Thyroid gland (tissue), 4 donors: ENCODE results near the gene KLF3.

ENCODE experiments used
- POLR2A ChIP-seq, 2 donors: fragments of 450-650 bp; IDR thresholded peaks; one replicate each; pipeline ENCODE4 v1.6.1; 2017; ENCODE audit warnings: antibody characterized with exemption in 2 of 2, mild to moderate bottlenecking in 2 of 2, moderate library complexity in 1 of 2
- TF ChIP-seq, protein P1 (sequence below), 6 experiments: fragments of 200-600 bp in 3 of 6; fragments of 450-650 bp in 3 of 6; sonication (generic) in 3 of 6; IDR thresholded peaks; one replicate each; pipeline ENCODE4 v1.5.1; 2016 to 2019; ENCODE audit warnings: antibody characterized with exemption in 6 of 6, mild to moderate bottlenecking in 2 of 6, inconsistent platforms in 1 of 6, moderate library complexity in 1 of 6

DNA sequence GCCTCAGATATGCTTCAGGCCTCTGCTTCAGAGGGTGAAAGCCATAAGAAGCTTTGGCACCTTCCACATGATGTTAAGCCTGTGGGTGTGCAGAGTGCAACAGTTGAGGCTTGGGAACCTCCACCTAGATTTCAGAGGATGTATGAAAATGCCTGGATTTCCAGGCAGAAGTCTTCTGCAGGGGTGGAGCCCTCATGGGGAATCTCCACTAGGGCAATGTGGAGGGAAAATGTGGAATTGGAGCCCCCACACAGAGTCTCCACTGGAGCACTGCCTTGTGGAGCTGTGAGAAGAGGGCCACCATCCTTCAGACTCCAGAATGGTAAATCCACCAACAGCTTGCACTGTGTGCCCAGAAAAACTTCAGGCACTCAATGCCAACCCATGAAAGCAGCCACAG is 83.6 kb downstream of the KLF3 start:
- TF ChIP-seq, protein P1, sequence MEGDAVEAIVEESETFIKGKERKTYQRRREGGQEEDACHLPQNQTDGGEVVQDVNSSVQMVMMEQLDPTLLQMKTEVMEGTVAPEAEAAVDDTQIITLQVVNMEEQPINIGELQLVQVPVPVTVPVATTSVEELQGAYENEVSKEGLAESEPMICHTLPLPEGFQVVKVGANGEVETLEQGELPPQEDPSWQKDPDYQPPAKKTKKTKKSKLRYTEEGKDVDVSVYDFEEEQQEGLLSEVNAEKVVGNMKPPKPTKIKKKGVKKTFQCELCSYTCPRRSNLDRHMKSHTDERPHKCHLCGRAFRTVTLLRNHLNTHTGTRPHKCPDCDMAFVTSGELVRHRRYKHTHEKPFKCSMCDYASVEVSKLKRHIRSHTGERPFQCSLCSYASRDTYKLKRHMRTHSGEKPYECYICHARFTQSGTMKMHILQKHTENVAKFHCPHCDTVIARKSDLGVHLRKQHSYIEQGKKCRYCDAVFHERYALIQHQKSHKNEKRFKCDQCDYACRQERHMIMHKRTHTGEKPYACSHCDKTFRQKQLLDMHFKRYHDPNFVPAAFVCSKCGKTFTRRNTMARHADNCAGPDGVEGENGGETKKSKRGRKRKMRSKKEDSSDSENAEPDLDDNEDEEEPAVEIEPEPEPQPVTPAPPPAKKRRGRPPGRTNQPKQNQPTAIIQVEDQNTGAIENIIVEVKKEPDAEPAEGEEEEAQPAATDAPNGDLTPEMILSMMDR (IDR thresholded peaks at IDR 0.05), result no peak
- no peak for TF ChIP-seq POLR2A (IDR thresholded peaks at IDR 0.05)
